Activated T-cell treated with anti-CD3 and anti-CD28 coated beads for 1 hour (primary cell): ENCODE measurements around the gene GRIK3.
"Not testable (repeated sequence)": the region's sequence is repeated elsewhere in the genome, so short reads cannot be mapped to it uniquely, and the experiment has no call there.

Experiments
- DNase-seq: peaks from one replicate; pipeline ENCODE4 v3.0.0-alpha.2; 2020; ENCODE audit warnings: low read depth

Gene GRIK3

GRCh38 chr1:36783475-36783874 is 250.8 kb downstream of the GRIK3 start:
- DNase-seq, result no peak

DNA sequence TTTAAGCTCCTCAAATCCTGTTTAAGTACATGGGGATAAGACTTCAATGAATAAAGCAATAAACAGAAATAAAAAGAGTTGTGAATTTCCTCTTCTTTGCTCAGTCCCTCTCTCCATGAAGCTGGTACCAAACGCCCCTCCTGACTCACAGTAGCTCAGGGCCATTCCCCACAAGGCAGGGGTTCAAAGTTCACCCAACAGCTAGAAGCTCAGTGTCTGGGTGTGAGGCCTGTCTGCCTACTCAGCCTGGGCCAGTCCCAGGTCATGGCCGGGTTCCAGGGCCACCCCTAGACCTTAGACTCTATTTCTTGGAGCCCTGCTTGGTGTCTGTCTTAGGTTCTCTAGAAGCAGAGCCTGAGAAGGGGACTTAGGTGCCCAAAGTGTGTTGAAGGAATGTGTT is 251.5 kb downstream of the GRIK3 start:
- no peak for DNase-seq

DNA sequence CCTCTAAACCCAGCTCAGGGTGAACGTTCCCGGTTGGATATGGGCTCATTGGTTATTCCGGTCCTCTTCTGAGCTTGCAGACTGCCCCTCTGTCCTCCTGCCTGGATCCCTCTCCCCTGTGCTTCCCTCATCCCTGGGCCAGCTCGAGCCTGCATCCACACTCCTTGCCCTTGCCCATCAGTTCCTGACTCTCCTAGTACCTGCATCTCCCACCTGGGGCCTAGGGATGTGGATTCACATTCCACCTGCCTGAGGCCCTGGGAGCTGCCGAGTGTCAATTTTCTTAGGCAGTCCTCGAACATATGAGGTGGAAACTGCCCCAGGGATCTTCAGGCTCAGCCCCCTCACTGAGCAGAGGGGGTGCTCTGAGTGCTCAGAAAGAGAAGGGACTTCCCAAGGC is 252.2 kb downstream of the GRIK3 start:
- no peak for DNase-seq

DNA sequence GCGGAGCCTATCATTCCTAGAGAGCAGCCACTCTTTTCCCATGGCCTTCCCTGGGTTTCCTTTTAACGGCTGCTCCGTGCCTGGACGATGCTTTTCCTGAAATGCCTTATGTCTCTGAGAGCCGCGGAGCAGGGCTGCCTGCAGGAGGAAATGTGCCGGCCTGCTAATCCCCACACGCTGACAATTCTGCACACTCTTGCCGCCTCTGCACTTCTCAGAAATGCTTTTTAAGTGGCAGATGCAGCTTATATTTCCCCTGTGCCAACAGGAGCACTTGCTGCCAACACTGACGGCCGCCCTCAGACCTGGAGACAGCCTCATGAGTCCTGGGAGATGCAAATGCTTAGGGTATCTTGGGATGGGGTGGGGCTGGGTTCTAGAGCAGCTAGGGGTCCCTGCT is 253.2 kb downstream of the GRIK3 start:
- DNase-seq, result no peak

- DNase-seq, result no peak
Observed at GRCh38 chr1:36778740-36779139, 255.6 kb downstream of the GRIK3 start.

GRCh38 chr1:36776948-36777831 is 257.1 kb downstream of the GRIK3 start:
- DNase-seq, result no peak

GRCh38 chr1:36776256-36776655 is 258.1 kb downstream of the GRIK3 start:
- DNase-seq, result no peak

DNA sequence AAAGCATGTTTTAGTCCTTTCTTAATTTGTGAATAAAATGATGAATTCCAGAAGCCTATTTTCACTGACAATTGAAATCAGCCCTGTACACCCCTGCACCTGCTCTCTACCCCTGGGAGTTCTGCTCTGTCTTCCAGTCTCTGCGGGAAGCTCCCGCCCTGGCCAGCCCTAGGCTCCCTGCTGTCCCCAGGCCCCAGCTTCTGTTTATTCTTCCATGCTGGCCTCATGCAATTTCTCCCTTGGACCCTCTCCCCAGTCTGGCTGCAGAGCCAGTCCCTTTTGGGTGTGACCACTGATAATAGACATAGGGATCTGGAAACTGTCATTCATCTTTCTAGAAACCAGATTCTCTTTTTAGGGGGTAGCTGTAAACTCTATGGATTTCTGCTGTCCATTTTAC is 258.6 kb downstream of the GRIK3 start:
- DNase-seq, result no peak

DNA sequence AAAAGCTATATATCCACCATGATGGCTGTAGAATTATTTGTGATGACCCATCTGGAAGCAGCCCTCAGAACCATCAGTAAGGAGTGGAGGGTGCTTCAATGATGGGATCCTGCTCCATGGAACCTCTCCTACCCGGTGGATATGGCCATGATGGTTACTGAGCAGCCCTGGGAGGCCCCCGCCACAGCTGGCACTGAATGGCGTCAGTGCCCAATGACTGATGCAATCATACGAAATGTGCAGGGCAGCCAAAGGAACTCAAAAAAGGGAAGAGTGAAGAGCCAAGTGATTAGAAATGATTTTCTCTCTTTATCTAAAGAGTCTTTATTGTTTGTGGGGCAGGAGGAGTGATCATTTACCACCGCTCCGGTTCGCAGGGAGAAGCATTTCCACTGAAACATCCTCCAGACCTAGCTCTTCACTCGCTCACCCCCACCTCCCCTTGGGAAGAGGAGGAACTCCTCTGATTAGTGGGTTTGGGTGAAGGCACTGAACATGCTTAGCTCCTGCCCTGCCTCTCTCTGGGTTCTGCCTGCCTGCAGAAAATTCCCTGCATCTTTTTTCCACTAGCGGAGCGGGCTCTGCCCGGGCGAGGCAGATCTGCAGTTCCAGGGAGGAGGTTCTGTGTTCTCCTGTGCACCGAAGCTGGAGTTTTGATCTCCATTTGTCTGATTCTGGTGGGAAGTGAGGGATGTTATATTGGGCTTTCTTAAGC is 260.3 kb downstream of the GRIK3 start:
- DNase-seq, result no peak

- DNase-seq, result no peak
Observed at GRCh38 chr1:36772647-36773495, 261.4 kb downstream of the GRIK3 start.

GRCh38 chr1:36771660-36772284 is 262.5 kb downstream of the GRIK3 start:
- DNase-seq, result no peak

DNA sequence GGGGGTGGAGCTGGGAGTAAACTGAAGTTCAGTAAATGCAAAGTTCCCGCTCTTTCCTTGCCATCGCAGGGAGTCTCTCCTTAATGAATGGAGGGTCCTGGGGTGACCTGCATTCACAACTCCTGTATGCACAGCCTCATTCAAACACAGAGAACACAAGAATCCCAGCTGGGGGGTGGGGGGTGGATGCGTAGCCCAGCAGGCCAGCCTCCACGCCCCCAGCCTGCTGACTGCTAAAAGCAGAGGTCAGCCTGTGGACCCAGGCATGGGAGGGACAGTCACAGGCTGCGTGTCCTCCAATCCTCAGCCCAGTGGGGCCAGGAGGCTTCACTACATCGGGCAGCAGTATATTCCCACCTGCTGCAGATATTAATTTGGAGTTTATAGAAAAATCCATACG is 263.1 kb downstream of the GRIK3 start:
- no peak for DNase-seq

GRCh38 chr1:36769886-36770830 is 264.2 kb downstream of the GRIK3 start:
- DNase-seq, result no peak

DNA sequence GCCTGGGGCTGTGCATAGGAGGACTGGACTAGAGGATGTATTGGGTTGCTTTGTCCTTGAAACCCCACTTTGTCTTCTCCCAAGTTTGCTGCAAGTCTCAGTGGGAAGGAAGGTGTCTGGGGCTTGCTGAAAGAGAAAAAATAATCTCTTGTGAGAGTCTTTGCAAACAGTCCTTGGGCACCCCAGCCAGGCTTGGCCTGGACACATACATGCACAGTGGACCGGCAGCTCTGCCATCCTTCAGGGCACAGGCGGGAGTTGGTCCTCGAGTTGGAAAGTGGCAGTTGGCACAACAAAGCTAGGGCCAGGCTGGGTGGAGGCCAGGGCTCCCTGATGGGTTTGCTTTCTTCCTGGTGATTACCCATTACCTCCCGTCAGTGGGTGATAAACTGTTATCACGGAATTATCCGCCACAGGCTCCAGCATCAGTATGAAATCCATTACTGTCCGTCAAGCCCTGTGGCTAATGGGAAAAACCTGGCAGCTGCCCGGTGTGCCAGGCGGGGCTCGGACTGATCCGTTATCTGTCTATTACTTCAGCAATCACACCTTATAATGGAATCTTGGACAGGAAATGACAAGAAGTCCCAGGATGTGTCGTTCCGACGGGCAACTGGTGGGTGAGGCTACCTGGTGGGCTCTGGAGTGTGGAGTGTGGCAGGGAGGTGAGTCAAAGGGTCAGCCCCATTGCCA is 265.7 kb downstream of the GRIK3 start:
- DNase-seq, result no peak

- not testable (repeated sequence) for DNase-seq
Observed at GRCh38 chr1:36767429-36767828, 266.9 kb downstream of the GRIK3 start.

- no peak for DNase-seq
Observed at GRCh38 chr1:36766481-36766880, 267.8 kb downstream of the GRIK3 start.

- DNase-seq, result no peak
Observed at GRCh38 chr1:36765785-36766300, 268.5 kb downstream of the GRIK3 start.

DNA sequence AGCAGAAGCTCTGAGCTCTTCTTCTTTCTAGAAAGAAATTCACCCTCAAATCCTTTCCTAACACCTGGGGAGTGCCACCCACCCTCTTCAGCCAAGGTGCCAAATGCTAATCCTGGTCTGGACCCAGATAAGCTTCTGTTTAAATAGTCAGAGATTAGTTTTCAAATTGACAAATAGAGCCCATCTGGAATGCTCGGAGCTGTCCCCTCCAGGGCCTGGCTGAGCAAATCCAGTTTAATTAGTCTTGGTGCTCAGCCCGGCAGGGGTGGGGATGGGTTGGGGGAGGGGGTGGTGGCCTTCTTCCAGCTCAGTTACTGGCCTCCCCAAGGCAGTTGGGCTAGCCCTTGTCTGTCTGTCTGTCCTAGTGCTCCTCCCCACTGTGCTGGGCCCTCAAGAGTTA is 269.5 kb downstream of the GRIK3 start:
- no peak for DNase-seq

DNA sequence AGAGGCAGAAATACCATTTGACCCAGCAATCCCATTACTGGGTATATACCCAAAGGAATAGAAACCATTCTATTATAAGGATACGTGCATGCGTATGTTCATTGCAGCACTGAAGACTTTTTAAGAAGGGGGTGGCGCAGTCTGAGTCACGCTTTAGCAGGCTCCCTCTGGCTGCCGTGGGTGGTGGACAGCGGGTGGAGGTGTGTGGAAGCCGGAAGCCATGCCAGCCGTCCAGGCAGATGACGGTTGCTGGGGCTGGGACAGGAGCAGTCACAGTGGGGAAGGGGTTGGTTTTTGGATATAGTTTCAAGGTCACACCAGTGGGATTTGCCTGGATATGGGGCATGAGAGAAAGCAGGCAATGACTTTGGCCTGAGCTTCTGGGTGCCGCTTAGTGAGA is 270.5 kb downstream of the GRIK3 start:
- no peak for DNase-seq

DNA sequence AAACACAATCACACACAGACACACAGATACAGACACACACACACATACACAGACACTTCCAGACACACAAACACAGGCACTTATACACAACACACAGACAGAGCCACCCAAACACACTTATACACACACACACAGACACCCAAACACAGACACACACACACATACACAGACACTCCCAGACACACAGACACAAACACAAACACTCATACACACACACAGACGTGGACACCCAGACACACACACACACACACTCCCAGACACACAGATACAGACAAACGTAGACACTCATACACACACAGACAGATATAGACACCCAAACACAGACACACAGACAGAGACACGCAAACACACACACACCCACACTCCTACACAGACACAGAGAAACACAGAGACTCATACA is 272.1 kb downstream of the GRIK3 start:
- DNase-seq, result no peak
